ENCODE data around the gene SYT2. TPM values are rescaled to one million over a fixed set of nuclear protein-coding genes. Genes with fewer than 3 reads are reported as not detected.

SYT2 gene
- total and polyA plus RNA-seq, 9 of the 15 experiments (the other 6 are each of a cell fraction or from before 2014, with no cell fraction given), result not detected

DNA sequence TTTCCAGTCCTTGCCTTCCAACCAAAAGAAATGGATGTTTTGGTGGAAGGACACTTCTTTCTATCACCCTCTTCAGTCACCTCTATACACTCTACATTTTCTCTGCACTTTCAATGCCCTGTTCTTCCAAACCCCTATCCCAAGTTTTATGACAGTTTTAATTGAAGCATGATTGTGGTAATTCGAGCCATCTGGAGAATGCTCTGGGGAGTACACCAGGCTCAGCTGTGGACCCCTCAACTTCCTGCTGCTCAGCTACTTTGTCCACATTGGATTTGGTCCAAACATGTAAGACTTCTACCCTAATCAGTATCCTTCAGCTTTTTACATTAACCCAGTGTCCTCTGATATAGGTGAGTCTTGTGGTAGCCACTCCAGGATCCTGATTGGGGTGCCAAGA lies 129.6 kb downstream of the SYT2 start:
- intact Hi-C loops (cut with micrococcal nuclease) (no loop called here), in situ Hi-C loops (cut with MboI) (no loop called here)
- Histone ChIP-seq H3K9me1 (ENCODE audit: control insufficient read depth, insufficient read depth, low read length) (no peaks in the 10 kb centered on the region), H3K36me3 (ENCODE audit: control insufficient read depth, insufficient read depth, low read length) (peaks cover 14% of the 10 kb centered on the region; the same call in 1 of the 3 replicates), H3K27ac (ENCODE audit: extremely low read depth, low read depth, low read length) (no peak overlapping the region), H4K20me1 (replicated peaks; ENCODE audit: control insufficient read depth, insufficient read depth, low read length) (0 out of 2 replicates have a peak, but pooled peaks cover 4% of the 10 kb centered on the region), H3K4me1 (replicated peaks in 1 of 2; ENCODE audit: control insufficient read depth in 2 of 2, insufficient read depth in 2 of 2, low read length in 2 of 2) (peaks cover 2 to 24% of the 10 kb centered on the region in 2 experiments; a peak in 3 of 5 replicates), H2AFZ (ENCODE audit: low read depth, low read length) (no peak overlapping the region), H3K4me2 (ENCODE audit: insufficient read depth, low read length) (no peak overlapping the region), H3K79me2 (ENCODE audit: control insufficient read depth, insufficient read depth, low read length) (no peaks in the 10 kb centered on the region), H3K9me3 (replicated peaks; ENCODE audit: control insufficient read depth, insufficient read depth, low read depth, low read length) (no peaks in the 10 kb centered on the region), H3K4me3 (no peak overlapping the region), H3K9ac (ENCODE audit: insufficient read depth in 1 of 2, low read depth in 2 of 2, low read length in 2 of 2) (no peak overlapping the region), H3K27me3 (ENCODE audit: control insufficient read depth in 2 of 2, insufficient read depth in 2 of 2, low read length in 2 of 2) (no peaks in the 10 kb centered on the region)
- ChIA-PET CTCF (ENCODE audit: low intra/inter-chr PET ratio) (interaction anchor here (0.6 kb wide), 1 partner anchor 48 kb away, joined by 5 read pairs; no protein-coding TSS in a partner anchor), POLR2A (no interaction called here)
- 47% methylated on average over 1 of the region's 1 CpG for WGBS (ENCODE audit: insufficient coverage, low coverage, missing lambda C conversion rate)
- BruUV-seq (replicated peaks), result no TSS peak
- FAIRE-seq (no peak), DNase-seq (ENCODE audit: extremely low read depth in 1 of 4, low spot score in 3 of 4) (no peak), ATAC-seq (no peak)
- TF ChIP-seq FOXM1 (IDR thresholded peaks at IDR 0.05; ENCODE audit: low read depth), result no peak
- no peak for TF ChIP-seq FOXM1 (CRISPR knock-in tag; IDR thresholded peaks at IDR 0.05; ENCODE audit: low read depth)
- TF ChIP-seq, protein P1, sequence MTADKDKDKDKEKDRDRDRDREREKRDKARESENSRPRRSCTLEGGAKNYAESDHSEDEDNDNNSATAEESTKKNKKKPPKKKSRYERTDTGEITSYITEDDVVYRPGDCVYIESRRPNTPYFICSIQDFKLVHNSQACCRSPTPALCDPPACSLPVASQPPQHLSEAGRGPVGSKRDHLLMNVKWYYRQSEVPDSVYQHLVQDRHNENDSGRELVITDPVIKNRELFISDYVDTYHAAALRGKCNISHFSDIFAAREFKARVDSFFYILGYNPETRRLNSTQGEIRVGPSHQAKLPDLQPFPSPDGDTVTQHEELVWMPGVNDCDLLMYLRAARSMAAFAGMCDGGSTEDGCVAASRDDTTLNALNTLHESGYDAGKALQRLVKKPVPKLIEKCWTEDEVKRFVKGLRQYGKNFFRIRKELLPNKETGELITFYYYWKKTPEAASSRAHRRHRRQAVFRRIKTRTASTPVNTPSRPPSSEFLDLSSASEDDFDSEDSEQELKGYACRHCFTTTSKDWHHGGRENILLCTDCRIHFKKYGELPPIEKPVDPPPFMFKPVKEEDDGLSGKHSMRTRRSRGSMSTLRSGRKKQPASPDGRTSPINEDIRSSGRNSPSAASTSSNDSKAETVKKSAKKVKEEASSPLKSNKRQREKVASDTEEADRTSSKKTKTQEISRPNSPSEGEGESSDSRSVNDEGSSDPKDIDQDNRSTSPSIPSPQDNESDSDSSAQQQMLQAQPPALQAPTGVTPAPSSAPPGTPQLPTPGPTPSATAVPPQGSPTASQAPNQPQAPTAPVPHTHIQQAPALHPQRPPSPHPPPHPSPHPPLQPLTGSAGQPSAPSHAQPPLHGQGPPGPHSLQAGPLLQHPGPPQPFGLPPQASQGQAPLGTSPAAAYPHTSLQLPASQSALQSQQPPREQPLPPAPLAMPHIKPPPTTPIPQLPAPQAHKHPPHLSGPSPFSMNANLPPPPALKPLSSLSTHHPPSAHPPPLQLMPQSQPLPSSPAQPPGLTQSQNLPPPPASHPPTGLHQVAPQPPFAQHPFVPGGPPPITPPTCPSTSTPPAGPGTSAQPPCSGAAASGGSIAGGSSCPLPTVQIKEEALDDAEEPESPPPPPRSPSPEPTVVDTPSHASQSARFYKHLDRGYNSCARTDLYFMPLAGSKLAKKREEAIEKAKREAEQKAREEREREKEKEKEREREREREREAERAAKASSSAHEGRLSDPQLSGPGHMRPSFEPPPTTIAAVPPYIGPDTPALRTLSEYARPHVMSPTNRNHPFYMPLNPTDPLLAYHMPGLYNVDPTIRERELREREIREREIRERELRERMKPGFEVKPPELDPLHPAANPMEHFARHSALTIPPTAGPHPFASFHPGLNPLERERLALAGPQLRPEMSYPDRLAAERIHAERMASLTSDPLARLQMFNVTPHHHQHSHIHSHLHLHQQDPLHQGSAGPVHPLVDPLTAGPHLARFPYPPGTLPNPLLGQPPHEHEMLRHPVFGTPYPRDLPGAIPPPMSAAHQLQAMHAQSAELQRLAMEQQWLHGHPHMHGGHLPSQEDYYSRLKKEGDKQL (CRISPR knock-in tag; IDR thresholded peaks at IDR 0.05; ENCODE audit: borderline replicate concordance), result no peak
- no peak for TF ChIP-seq POLR3A (IDR thresholded peaks at IDR 0.05; ENCODE audit: borderline replicate concordance, extremely low read depth, insufficient read depth, insufficient read length)
- no peak for TF ChIP-seq POLR2AphosphoS5 (IDR thresholded peaks at IDR 0.05; ENCODE audit: control insufficient read depth, insufficient read depth, low read depth, low read length)
- TF ChIP-seq, protein P2, sequence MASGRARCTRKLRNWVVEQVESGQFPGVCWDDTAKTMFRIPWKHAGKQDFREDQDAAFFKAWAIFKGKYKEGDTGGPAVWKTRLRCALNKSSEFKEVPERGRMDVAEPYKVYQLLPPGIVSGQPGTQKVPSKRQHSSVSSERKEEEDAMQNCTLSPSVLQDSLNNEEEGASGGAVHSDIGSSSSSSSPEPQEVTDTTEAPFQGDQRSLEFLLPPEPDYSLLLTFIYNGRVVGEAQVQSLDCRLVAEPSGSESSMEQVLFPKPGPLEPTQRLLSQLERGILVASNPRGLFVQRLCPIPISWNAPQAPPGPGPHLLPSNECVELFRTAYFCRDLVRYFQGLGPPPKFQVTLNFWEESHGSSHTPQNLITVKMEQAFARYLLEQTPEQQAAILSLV (tag; IDR thresholded peaks at IDR 0.05), result no peak
- TF ChIP-seq CC2D1A (IDR thresholded peaks at IDR 0.05), result no peak
- no peak for TF ChIP-seq ZNF431 (CRISPR knock-in tag; IDR thresholded peaks at IDR 0.05)
- no peak for TF ChIP-seq HIVEP1 (CRISPR knock-in tag; IDR thresholded peaks at IDR 0.05)
- TF ChIP-seq ZNF274 (IDR thresholded peaks at IDR 0.05; ENCODE audit: borderline replicate concordance, low read depth, low read length), result no peak
- TF ChIP-seq CHD1 (IDR thresholded peaks at IDR 0.05; ENCODE audit: low read length), result no peak
- no peak for TF ChIP-seq CBFA2T3 (IDR thresholded peaks at IDR 0.05)
- TF ChIP-seq, protein P3, sequence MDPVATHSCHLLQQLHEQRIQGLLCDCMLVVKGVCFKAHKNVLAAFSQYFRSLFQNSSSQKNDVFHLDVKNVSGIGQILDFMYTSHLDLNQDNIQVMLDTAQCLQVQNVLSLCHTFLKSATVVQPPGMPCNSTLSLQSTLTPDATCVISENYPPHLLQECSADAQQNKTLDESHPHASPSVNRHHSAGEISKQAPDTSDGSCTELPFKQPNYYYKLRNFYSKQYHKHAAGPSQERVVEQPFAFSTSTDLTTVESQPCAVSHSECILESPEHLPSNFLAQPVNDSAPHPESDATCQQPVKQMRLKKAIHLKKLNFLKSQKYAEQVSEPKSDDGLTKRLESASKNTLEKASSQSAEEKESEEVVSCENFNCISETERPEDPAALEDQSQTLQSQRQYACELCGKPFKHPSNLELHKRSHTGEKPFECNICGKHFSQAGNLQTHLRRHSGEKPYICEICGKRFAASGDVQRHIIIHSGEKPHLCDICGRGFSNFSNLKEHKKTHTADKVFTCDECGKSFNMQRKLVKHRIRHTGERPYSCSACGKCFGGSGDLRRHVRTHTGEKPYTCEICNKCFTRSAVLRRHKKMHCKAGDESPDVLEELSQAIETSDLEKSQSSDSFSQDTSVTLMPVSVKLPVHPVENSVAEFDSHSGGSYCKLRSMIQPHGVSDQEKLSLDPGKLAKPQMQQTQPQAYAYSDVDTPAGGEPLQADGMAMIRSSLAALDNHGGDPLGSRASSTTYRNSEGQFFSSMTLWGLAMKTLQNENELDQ (CRISPR knock-in tag; IDR thresholded peaks at IDR 0.05; ENCODE audit: borderline replicate concordance), result no peak
- no peak for TF ChIP-seq MCM5 (IDR thresholded peaks at IDR 0.05; ENCODE audit: low read depth)
- no peak for TF ChIP-seq ZEB2 (IDR thresholded peaks at IDR 0.05)
- no peak for TF ChIP-seq WHSC1 (IDR thresholded peaks at IDR 0.05; ENCODE audit: low read length)
